MM.1S (cell line): ENCODE data around the gene ZBTB6.

Source experiments
- EZH2 ChIP-seq: fragments of 300-600 bp; sonication (generic); optimal IDR thresholded peaks from 2 replicates; pipeline ENCODE3; 2017; ENCODE audit warnings: low read depth, mild to moderate bottlenecking, antibody characterized with exemption, low read length, mixed read lengths
- TF ChIP-seq, protein P1 (sequence below): fragments of 300-600 bp; sonication (generic); IDR thresholded peaks from 2 replicates; pipeline ENCODE4 v1.5.1; 2016; ENCODE audit warnings: antibody characterized with exemption, low read length, mixed read lengths

DNA sequence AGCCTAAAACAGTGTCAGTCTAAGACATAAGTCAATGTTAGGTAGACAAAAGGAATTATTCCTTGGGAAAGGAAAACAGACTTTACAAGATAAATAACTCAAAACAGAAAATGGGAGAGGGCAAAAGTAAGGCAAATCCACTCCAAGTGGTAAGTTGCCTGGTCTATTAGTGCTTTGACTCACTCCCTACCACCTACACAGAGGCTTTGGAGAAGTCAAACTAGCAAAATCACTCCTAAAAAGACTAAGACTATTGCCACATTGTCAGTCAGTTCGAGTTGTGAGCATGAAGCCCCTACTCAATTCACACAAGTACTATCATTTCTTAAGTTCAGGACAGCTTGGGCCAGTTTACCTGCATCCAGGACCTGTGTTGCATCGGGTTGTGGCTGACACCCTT lies 5.2 kb upstream of the ZBTB6 start:
- no peak for TF ChIP-seq EZH2
- TF ChIP-seq, protein P1, sequence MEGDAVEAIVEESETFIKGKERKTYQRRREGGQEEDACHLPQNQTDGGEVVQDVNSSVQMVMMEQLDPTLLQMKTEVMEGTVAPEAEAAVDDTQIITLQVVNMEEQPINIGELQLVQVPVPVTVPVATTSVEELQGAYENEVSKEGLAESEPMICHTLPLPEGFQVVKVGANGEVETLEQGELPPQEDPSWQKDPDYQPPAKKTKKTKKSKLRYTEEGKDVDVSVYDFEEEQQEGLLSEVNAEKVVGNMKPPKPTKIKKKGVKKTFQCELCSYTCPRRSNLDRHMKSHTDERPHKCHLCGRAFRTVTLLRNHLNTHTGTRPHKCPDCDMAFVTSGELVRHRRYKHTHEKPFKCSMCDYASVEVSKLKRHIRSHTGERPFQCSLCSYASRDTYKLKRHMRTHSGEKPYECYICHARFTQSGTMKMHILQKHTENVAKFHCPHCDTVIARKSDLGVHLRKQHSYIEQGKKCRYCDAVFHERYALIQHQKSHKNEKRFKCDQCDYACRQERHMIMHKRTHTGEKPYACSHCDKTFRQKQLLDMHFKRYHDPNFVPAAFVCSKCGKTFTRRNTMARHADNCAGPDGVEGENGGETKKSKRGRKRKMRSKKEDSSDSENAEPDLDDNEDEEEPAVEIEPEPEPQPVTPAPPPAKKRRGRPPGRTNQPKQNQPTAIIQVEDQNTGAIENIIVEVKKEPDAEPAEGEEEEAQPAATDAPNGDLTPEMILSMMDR, result no peak
